Inflammatory macrophage treated with lipopolysaccharide for 4 hours (primary cell): ENCODE measurements around the gene SLC25A42.

ENCODE experiments used
- DNase-seq: peaks from one replicate; pipeline ENCODE4 v3.0.0-alpha.2; 2020

SLC25A42 gene

GRCh38 chr19:19051478-19052213 lies 12.1 kb upstream of the SLC25A42 start:
- no peak for DNase-seq

- no peak for DNase-seq
Observed at GRCh38 chr19:19052921-19053320, 10.9 kb upstream of the SLC25A42 start.

GRCh38 chr19:19053508-19054314 lies 10.1 kb upstream of the SLC25A42 start:
- DNase-seq: peak; percentile 52

GRCh38 chr19:19054315-19054938 lies 9.4 kb upstream of the SLC25A42 start:
- DNase-seq: no peak

- DNase-seq: no peak
Observed at GRCh38 chr19:19054939-19055440, 8.8 kb upstream of the SLC25A42 start.

- no peak for DNase-seq
Observed at GRCh38 chr19:19055701-19056100, 8.1 kb upstream of the SLC25A42 start.

GRCh38 chr19:19056636-19057275 lies 7.0 kb upstream of the SLC25A42 start:
- DNase-seq: no peak

- no peak for DNase-seq
Observed at GRCh38 chr19:19057317-19057716, 6.5 kb upstream of the SLC25A42 start.

- no peak for DNase-seq
Observed at GRCh38 chr19:19057720-19058119, 6.1 kb upstream of the SLC25A42 start.

- no peak for DNase-seq
Observed at GRCh38 chr19:19059018-19059836, 4.6 kb upstream of the SLC25A42 start.

GRCh38 chr19:19059837-19060611 lies 3.8 kb upstream of the SLC25A42 start:
- DNase-seq: no peak

- DNase-seq: no peak
Observed at GRCh38 chr19:19061506-19061905, 2.3 kb upstream of the SLC25A42 start.

- DNase-seq: no peak
Observed at GRCh38 chr19:19062454-19063182, 1.2 kb upstream of the SLC25A42 start.

- no peak for DNase-seq
Observed at GRCh38 chr19:19064098-19064722, 416 bp downstream of the SLC25A42 start.

- DNase-seq: peak; percentile 13
Observed at GRCh38 chr19:19064811-19065745, 1.3 kb downstream of the SLC25A42 start.

- peak; percentile 34 for DNase-seq
Observed at GRCh38 chr19:19067276-19068072, 3.7 kb downstream of the SLC25A42 start.

- DNase-seq: no peak
Observed at GRCh38 chr19:19068659-19069654, 5.2 kb downstream of the SLC25A42 start.
